ENCODE results near the gene NDUFAF8.

NDUFAF8 gene

GRCh38 chr17:81250286-81251093 lies 11.4 kb downstream of the NDUFAF8 start:
- Histone ChIP-seq H3K4me3 (ENCODE audit: low read depth, low read length) (no peak overlapping the region), H3K4me1 (ENCODE audit: control insufficient read depth, insufficient read depth, low read length) (peaks cover 4% of the 10 kb centered on the region; the same call in 1 of the 2 replicates), H3K9me3 (ENCODE audit: control insufficient read depth, insufficient read depth, low read depth, low read length) (no peaks in the 10 kb centered on the region), H3K27ac (ENCODE audit: extremely low read depth, low read depth, low read length) (no peak overlapping the region), H3K36me3 (ENCODE audit: control insufficient read depth in 2 of 2, insufficient read depth in 1 of 2, low read length in 2 of 2) (peaks cover 0 to 51% of the 10 kb centered on the region in 2 experiments; a peak in 2 of 3 replicates)
- POLR2A ChIA-PET, result interaction anchor here (1.4 kb wide), 1 partner anchor 9 kb away, joined by 4 read pairs; no protein-coding TSS in a partner anchor
- TF ChIP-seq PRDM10 (tag by site-specific recombination; IDR thresholded peaks at IDR 0.05), result no peak
- CTCF ChIA-PET, result interaction anchor here (0.6 to 1.5 kb wide), 3 partner anchors 234 to 351 kb away, joined by 3 to 7 read pairs (median 6); no protein-coding TSS in a partner anchor

DNA sequence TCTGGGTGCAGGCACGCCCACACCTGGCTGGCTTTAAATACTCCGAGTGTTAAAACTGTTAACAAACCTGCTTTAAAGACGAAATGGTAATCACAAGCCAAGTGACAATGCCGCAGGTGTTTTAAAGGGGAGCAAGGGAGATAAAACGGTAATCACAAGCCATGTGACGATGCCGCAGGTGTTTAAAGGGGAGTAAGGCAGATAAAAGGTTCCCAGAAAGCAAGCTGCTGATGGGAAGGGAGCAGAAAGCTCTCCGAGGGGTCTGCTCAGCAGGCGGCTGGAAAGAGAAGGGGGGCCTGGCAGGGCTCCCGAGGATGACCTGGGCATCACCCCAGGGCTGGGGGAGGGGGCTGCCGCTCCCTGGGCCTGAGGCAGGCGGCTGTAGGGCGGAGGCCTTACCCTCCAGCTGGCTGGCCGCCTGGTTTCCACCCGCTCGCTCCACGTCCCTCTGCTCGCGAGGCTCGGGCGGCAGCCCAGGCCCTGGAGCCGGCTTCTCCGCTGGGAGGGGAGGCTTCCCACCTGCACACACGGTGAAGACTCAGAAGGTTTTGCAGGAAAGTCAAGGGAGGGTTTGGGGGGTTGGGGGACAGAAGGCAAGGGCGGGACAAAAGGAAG lies 12.1 kb downstream of the NDUFAF8 start:
- ChIA-PET CTCF (interaction anchor here (0.6 to 1.5 kb wide), 4 partner anchors 34 to 350 kb away, joined by 3 to 7 read pairs (median 4); no protein-coding TSS in a partner anchor), POLR2A (interaction anchor here (0.5 to 1.4 kb wide), 2 partner anchors 8 to 256 kb away, joined by 3 to 4 read pairs; no protein-coding TSS in a partner anchor)
- Histone ChIP-seq H3K9me3 (ENCODE audit: control insufficient read depth, insufficient read depth, low read depth, low read length) (no peaks in the 10 kb centered on the region), H3K27ac (ENCODE audit: extremely low read depth, low read depth, low read length) (no peak overlapping the region), H3K36me3 (ENCODE audit: control insufficient read depth in 2 of 2, insufficient read depth in 1 of 2, low read length in 2 of 2) (peaks cover 0 to 49% of the 10 kb centered on the region in 2 experiments; a peak in 2 of 3 replicates), H3K4me1 (ENCODE audit: control insufficient read depth, insufficient read depth, low read length) (peaks cover 4% of the 10 kb centered on the region; the same call in 1 of the 2 replicates), H3K4me3 (ENCODE audit: low read depth, low read length) (no peak overlapping the region)
- TF ChIP-seq ZNF768 (tag by site-specific recombination; IDR thresholded peaks at IDR 0.05) (no peak), ZNF24 (tag by site-specific recombination; IDR thresholded peaks at IDR 0.05) (no peak), ZNF416 (tag by site-specific recombination; IDR thresholded peaks at IDR 0.05) (no peak), WT1 (tag by site-specific recombination; IDR thresholded peaks at IDR 0.05) (0 out of 2 replicates have a peak, but pooled peaks have one; percentile 43), ZBTB6 (tag by site-specific recombination; IDR thresholded peaks at IDR 0.05) (peak; percentile 43; the same call in 1 of the 2 replicates), GLIS2 (tag by site-specific recombination; IDR thresholded peaks at IDR 0.05) (0 out of 2 replicates have a peak, but pooled peaks have one; percentile 14), ZNF362 (tag by site-specific recombination; IDR thresholded peaks at IDR 0.05) (no peak), SCRT2 (tag by site-specific recombination; IDR thresholded peaks at IDR 0.05) (peak; percentile 86), HOXC10 (CRISPR knock-in tag; IDR thresholded peaks at IDR 0.05) (no peak), ZNF791 (tag by site-specific recombination; IDR thresholded peaks at IDR 0.05) (no peak), ZNF514 (tag by site-specific recombination; IDR thresholded peaks at IDR 0.05) (no peak), YY1 (tag by site-specific recombination; IDR thresholded peaks at IDR 0.05) (no peak), ZNF585B (tag by site-specific recombination; IDR thresholded peaks at IDR 0.05) (no peak), KLF7 (tag by site-specific recombination; IDR thresholded peaks at IDR 0.05; ENCODE audit: borderline replicate concordance) (no peak), ZEB2 (tag by site-specific recombination; IDR thresholded peaks at IDR 0.05) (no peak), ZNF704 (tag by site-specific recombination; IDR thresholded peaks at IDR 0.05) (no peak), KLF1 (tag by site-specific recombination; IDR thresholded peaks at IDR 0.05) (peak; percentile 68)
- TF ChIP-seq, protein P1, sequence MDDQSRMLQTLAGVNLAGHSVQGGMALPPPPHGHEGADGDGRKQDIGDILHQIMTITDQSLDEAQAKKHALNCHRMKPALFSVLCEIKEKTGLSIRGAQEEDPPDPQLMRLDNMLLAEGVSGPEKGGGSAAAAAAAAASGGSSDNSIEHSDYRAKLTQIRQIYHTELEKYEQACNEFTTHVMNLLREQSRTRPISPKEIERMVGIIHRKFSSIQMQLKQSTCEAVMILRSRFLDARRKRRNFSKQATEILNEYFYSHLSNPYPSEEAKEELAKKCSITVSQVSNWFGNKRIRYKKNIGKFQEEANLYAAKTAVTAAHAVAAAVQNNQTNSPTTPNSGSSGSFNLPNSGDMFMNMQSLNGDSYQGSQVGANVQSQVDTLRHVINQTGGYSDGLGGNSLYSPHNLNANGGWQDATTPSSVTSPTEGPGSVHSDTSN (CRISPR knock-in tag; IDR thresholded peaks at IDR 0.05), result no peak
- TF ChIP-seq, protein P2, sequence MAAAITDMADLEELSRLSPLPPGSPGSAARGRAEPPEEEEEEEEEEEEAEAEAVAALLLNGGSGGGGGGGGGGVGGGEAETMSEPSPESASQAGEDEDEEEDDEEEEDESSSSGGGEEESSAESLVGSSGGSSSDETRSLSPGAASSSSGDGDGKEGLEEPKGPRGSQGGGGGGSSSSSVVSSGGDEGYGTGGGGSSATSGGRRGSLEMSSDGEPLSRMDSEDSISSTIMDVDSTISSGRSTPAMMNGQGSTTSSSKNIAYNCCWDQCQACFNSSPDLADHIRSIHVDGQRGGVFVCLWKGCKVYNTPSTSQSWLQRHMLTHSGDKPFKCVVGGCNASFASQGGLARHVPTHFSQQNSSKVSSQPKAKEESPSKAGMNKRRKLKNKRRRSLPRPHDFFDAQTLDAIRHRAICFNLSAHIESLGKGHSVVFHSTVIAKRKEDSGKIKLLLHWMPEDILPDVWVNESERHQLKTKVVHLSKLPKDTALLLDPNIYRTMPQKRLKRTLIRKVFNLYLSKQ (tag by site-specific recombination; IDR thresholded peaks at IDR 0.05; ENCODE audit: borderline replicate concordance), result no peak

Measured in HEK293 (cell line).